Mammary epithelial cell (primary cell): ENCODE measurements around the gene CHRNA4.

Experiments
- EZH2 ChIP-seq: IDR thresholded peaks from 2 replicates; pipeline ENCODE4 v1.6.1; 2012; ENCODE audit warnings: low read length, inconsistent platforms, borderline replicate concordance
- TF ChIP-seq, protein P1 (sequence below), 2 donors: IDR thresholded peaks in 1 of 2; conservative IDR thresholded peaks in 1 of 2; 2 replicates each; pipeline ENCODE4 v1.5.1; 2011 to 2012; ENCODE audit warnings: inconsistent platforms in 2 of 2, low read length in 2 of 2, mild to moderate bottlenecking in 2 of 2, control low read depth in 1 of 2, low read depth in 1 of 2; ENCODE audit not compliant: insufficient read depth in 1 of 2; ENCODE audit errors: extremely low read depth in 1 of 2

DNA sequence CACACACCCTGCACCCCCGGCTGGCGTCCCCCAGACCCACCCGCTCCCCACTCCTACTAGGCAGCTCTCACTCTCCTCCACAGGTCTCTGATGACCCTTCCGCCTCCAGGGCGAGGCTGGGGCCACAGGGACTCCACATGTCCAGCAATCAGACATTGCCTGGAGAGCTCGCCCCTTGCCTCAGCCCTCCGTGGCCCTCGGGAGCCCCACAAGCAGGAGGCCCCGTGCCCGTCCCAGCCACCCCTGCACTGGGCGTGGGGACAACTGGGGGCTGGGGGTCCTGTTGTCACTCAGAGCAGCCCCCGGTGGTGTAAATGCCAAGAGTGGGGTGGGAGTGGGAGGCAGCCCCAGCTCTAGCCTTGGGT is 66.6 kb downstream of the CHRNA4 start:
- TF ChIP-seq, protein P1, sequence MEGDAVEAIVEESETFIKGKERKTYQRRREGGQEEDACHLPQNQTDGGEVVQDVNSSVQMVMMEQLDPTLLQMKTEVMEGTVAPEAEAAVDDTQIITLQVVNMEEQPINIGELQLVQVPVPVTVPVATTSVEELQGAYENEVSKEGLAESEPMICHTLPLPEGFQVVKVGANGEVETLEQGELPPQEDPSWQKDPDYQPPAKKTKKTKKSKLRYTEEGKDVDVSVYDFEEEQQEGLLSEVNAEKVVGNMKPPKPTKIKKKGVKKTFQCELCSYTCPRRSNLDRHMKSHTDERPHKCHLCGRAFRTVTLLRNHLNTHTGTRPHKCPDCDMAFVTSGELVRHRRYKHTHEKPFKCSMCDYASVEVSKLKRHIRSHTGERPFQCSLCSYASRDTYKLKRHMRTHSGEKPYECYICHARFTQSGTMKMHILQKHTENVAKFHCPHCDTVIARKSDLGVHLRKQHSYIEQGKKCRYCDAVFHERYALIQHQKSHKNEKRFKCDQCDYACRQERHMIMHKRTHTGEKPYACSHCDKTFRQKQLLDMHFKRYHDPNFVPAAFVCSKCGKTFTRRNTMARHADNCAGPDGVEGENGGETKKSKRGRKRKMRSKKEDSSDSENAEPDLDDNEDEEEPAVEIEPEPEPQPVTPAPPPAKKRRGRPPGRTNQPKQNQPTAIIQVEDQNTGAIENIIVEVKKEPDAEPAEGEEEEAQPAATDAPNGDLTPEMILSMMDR (conservative IDR thresholded peaks at IDR 0.05 in 1 of 2, IDR thresholded peaks at IDR 0.05 in 1 of 2; ENCODE audit: extremely low read depth in 1 of 2, insufficient read depth in 1 of 2, low read depth in 1 of 2, low read length in 2 of 2): no peak
- TF ChIP-seq EZH2: no peak
